SU-DHL-6 (cell line): Measurements from ENCODE around the gene SHISAL1.

Experiments used
- H2AFZ ChIP-seq: fragments of 200-600 bp; sonication (generic); 2 replicates; pipeline ENCODE4 v1.6.1; 2014; ENCODE audit warnings: low read depth, mild to moderate bottlenecking, moderate library complexity, mixed read lengths, antibody characterized with exemption, low read length; ENCODE audit not compliant: severe bottlenecking
- H3F3A ChIP-seq: fragments of 200-600 bp; shearing (Covaris generic); 2 replicates; pipeline ENCODE4 v1.6.0; 2016; ENCODE audit warnings: antibody characterized with exemption, mild to moderate bottlenecking; ENCODE audit not compliant: insufficient read depth
- H3K27ac ChIP-seq: fragments of 200-600 bp; sonication (generic); 2 replicates; pipeline ENCODE4 v1.5.1; 2016; ENCODE audit warnings: low read depth, mild to moderate bottlenecking, low read length, moderate library complexity, mixed read lengths
- H3K27me3 ChIP-seq: fragments of 200-600 bp; sonication (generic), shearing (Covaris generic); 2 replicates; pipeline ENCODE4 v1.6.0; 2014; ENCODE audit warnings: mild to moderate bottlenecking, low read length
- H3K36me3 ChIP-seq: fragments of 200-600 bp; sonication (generic); 2 replicates; pipeline ENCODE4 v1.6.1; 2014; ENCODE audit warnings: mild to moderate bottlenecking, low read length, mixed read lengths
- H3K4me2 ChIP-seq: fragments of 300-600, 200-600 bp; shearing (Covaris generic), sonication (generic); 2 replicates; pipeline ENCODE4 v1.6.0; 2014; ENCODE audit warnings: low read length, low read depth, mild to moderate bottlenecking; ENCODE audit not compliant: poor library complexity, severe bottlenecking
- H3K4me3 ChIP-seq: fragments of 200-600 bp; sonication (generic); 2 replicates; pipeline ENCODE4 v1.5.1; 2014; ENCODE audit warnings: antibody characterized with exemption, low read length, mild to moderate bottlenecking, mixed read lengths; ENCODE audit not compliant: insufficient read depth, poor library complexity, severe bottlenecking
- H3K79me2 ChIP-seq: fragments of 200-600 bp; sonication (generic); 2 replicates; pipeline ENCODE4 v1.6.1; 2014; ENCODE audit warnings: mild to moderate bottlenecking, low read length, moderate library complexity; ENCODE audit not compliant: insufficient read depth
- H3K9ac ChIP-seq: fragments of 200-600 bp; sonication (generic); 2 replicates; pipeline ENCODE4 v1.7.0; 2014; ENCODE audit warnings: mild to moderate bottlenecking, low read length
- H3K9me2 ChIP-seq: fragments of 200-600 bp; sonication (generic); replicated peaks from 2 replicates; pipeline ENCODE4 v1.6.1; 2014; ENCODE audit warnings: low read length; ENCODE audit not compliant: insufficient read depth
- H3K9me3 ChIP-seq: fragments of 200-600 bp; sonication (generic); 2 replicates; pipeline ENCODE4 v1.6.1; 2014; ENCODE audit warnings: low read length, mixed read lengths; ENCODE audit not compliant: insufficient read depth
- H4K20me1 ChIP-seq: fragments of 200-600 bp; sonication (generic); 2 replicates; pipeline ENCODE4 v1.6.1; 2014; ENCODE audit warnings: low read depth, mild to moderate bottlenecking, antibody characterized with exemption, low read length, moderate library complexity, mixed read lengths
- EZH2phosphoT487 ChIP-seq: fragments of 200-600 bp; sonication (generic), shearing (Covaris generic); conservative IDR thresholded peaks from 2 replicates; pipeline ENCODE4 v1.6.1; 2018; ENCODE audit warnings: mild to moderate bottlenecking, antibody characterized with exemption, low read length, moderate library complexity, mixed read lengths
- TF ChIP-seq, protein P1 (sequence below): fragments of 200-600 bp; sonication (generic); IDR thresholded peaks from one replicate; pipeline ENCODE4 v1.5.1; 2017; ENCODE audit warnings: antibody characterized with exemption, mild to moderate bottlenecking, low read length, moderate library complexity; ENCODE audit not compliant: insufficient read depth, poor library complexity, severe bottlenecking

SHISAL1 gene

GRCh38 chr22:44218071-44218470 is 94.7 kb downstream of the SHISAL1 start:
- H3K4me2 ChIP-seq: no peak overlapping the region
- H3K79me2 ChIP-seq: no peaks in the 10 kb centered on the region
- H3K9me3 ChIP-seq: no peaks in the 10 kb centered on the region
- TF ChIP-seq EZH2phosphoT487: no peak
- TF ChIP-seq, protein P1, sequence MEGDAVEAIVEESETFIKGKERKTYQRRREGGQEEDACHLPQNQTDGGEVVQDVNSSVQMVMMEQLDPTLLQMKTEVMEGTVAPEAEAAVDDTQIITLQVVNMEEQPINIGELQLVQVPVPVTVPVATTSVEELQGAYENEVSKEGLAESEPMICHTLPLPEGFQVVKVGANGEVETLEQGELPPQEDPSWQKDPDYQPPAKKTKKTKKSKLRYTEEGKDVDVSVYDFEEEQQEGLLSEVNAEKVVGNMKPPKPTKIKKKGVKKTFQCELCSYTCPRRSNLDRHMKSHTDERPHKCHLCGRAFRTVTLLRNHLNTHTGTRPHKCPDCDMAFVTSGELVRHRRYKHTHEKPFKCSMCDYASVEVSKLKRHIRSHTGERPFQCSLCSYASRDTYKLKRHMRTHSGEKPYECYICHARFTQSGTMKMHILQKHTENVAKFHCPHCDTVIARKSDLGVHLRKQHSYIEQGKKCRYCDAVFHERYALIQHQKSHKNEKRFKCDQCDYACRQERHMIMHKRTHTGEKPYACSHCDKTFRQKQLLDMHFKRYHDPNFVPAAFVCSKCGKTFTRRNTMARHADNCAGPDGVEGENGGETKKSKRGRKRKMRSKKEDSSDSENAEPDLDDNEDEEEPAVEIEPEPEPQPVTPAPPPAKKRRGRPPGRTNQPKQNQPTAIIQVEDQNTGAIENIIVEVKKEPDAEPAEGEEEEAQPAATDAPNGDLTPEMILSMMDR: no peak
- no peak overlapping the region for H3K27ac ChIP-seq
- H3K9me2 ChIP-seq: no peaks in the 10 kb centered on the region
- no peak overlapping the region for H3K4me3 ChIP-seq
- H2AFZ ChIP-seq: no peak overlapping the region
- no peaks in the 10 kb centered on the region for H4K20me1 ChIP-seq
- no peaks in the 10 kb centered on the region for H3K27me3 ChIP-seq
- no peaks in the 10 kb centered on the region for H3K36me3 ChIP-seq
- H3K9ac ChIP-seq: no peak overlapping the region
- H3F3A ChIP-seq: no peaks in the 10 kb centered on the region

GRCh38 chr22:44217346-44217745 is 95.4 kb downstream of the SHISAL1 start:
- Histone ChIP-seq H3K9me2 (no peaks in the 10 kb centered on the region), H3K9ac (no peak overlapping the region), H3K4me2 (no peak overlapping the region), H3K27ac (no peak overlapping the region), H3K9me3 (no peaks in the 10 kb centered on the region), H3K27me3 (no peaks in the 10 kb centered on the region), H4K20me1 (no peaks in the 10 kb centered on the region), H3F3A (no peaks in the 10 kb centered on the region), H3K36me3 (no peaks in the 10 kb centered on the region), H3K4me3 (no peak overlapping the region), H2AFZ (no peak overlapping the region), H3K79me2 (no peaks in the 10 kb centered on the region)
- TF ChIP-seq, protein P1: no peak

GRCh38 chr22:44215287-44215686 is 97.5 kb downstream of the SHISAL1 start:
- H3K27me3 ChIP-seq: no peaks in the 10 kb centered on the region
- no peak overlapping the region for H3K4me3 ChIP-seq
- no peak overlapping the region for H3K4me2 ChIP-seq
- H4K20me1 ChIP-seq: no peaks in the 10 kb centered on the region
- no peaks in the 10 kb centered on the region for H3F3A ChIP-seq
- H3K27ac ChIP-seq: no peak overlapping the region
- H3K9me2 ChIP-seq: no peaks in the 10 kb centered on the region
- TF ChIP-seq, protein P1: no peak
- no peak for TF ChIP-seq EZH2phosphoT487
- no peaks in the 10 kb centered on the region for H3K9me3 ChIP-seq
- H3K36me3 ChIP-seq: no peaks in the 10 kb centered on the region
- H3K9ac ChIP-seq: no peak overlapping the region
- no peak overlapping the region for H2AFZ ChIP-seq
- H3K79me2 ChIP-seq: no peaks in the 10 kb centered on the region

- H3K9me3 ChIP-seq: no peaks in the 10 kb centered on the region
- H3K9ac ChIP-seq: no peak overlapping the region
- no peaks in the 10 kb centered on the region for H3K79me2 ChIP-seq
- H3F3A ChIP-seq: no peaks in the 10 kb centered on the region
- H3K27me3 ChIP-seq: no peaks in the 10 kb centered on the region
- no peak overlapping the region for H3K27ac ChIP-seq
- no peak overlapping the region for H3K4me3 ChIP-seq
- no peaks in the 10 kb centered on the region for H3K36me3 ChIP-seq
- H4K20me1 ChIP-seq: no peaks in the 10 kb centered on the region
- H3K4me2 ChIP-seq: no peak overlapping the region
- no peaks in the 10 kb centered on the region for H3K9me2 ChIP-seq
- no peak overlapping the region for H2AFZ ChIP-seq
- TF ChIP-seq, protein P1: no peak
- TF ChIP-seq EZH2phosphoT487: no peak
Observed at GRCh38 chr22:44214764-44215163, 98.0 kb downstream of the SHISAL1 start.
